Measurements from ENCODE around the gene SBF2. TPM values are rescaled to one million over a fixed set of nuclear protein-coding genes. Genes with fewer than 3 reads are reported as not detected.
"Not testable (repeated sequence)": the region's sequence is repeated elsewhere in the genome, so short reads cannot be mapped to it uniquely, and the experiment has no call there.

The SBF2 gene
- total RNA-seq, 4 donors from 2014 or later = 42.3 to 106 (median 45.3) TPM

- Histone ChIP-seq H3K27me3 (no peaks in the 10 kb centered on the region), H3K9me3 (no peaks in the 10 kb centered on the region), H3K27ac (no peak overlapping the region), H3K36me3 (no peaks in the 10 kb centered on the region), H3K4me3 (no peak overlapping the region), H3K4me1 (no peaks in the 10 kb centered on the region)
- no peak for TF ChIP-seq POLR2AphosphoS5 (IDR thresholded peaks at IDR 0.05)
- no peak for TF ChIP-seq EP300 (IDR thresholded peaks at IDR 0.05)
- TF ChIP-seq POLR2A (IDR thresholded peaks at IDR 0.05) = no peak
- no peak for TF ChIP-seq CTCF (IDR thresholded peaks at IDR 0.05)
- 79% methylated on average over 3 of the region's 3 CpGs for WGBS
- DNase-seq (ENCODE audit: low spot score in 2 of 2) = no peak
These were observed 26.2 kb downstream of the SBF2 start for GRCh38 chr11:10267821-10268220.

GRCh38 chr11:10265936-10266335, 28.1 kb downstream of the SBF2 start:
- no peak overlapping the region for H3K27ac ChIP-seq
- 92% methylated on average over 3 of the region's 3 CpGs for WGBS
- no peak for TF ChIP-seq EP300 (IDR thresholded peaks at IDR 0.05)
- no peak for TF ChIP-seq POLR2A (IDR thresholded peaks at IDR 0.05)
- TF ChIP-seq CTCF (IDR thresholded peaks at IDR 0.05) = no peak
- no peak for TF ChIP-seq POLR2AphosphoS5 (IDR thresholded peaks at IDR 0.05)
- H3K4me1 ChIP-seq = no peaks in the 10 kb centered on the region
- DNase-seq (ENCODE audit: low spot score in 2 of 2) = no peak
- no peaks in the 10 kb centered on the region for H3K27me3 ChIP-seq
- no peaks in the 10 kb centered on the region for H3K36me3 ChIP-seq
- H3K4me3 ChIP-seq = no peak overlapping the region
- H3K9me3 ChIP-seq = no peaks in the 10 kb centered on the region

GRCh38 chr11:10264716-10265115, 29.3 kb downstream of the SBF2 start:
- not testable (repeated sequence) for H3K4me1 ChIP-seq; H3K4me3 ChIP-seq; H3K27me3 ChIP-seq; H3K27ac ChIP-seq; H3K9me3 ChIP-seq; DNase-seq (ENCODE audit: low spot score in 2 of 2); H3K36me3 ChIP-seq
- WGBS = 94% methylated on average over 3 of the region's 3 CpGs

- Histone ChIP-seq H3K9me3 (no peaks in the 10 kb centered on the region), H3K4me3 (no peak overlapping the region), H3K27me3 (no peaks in the 10 kb centered on the region), H3K27ac (no peak overlapping the region), H3K36me3 (no peaks in the 10 kb centered on the region), H3K4me1 (no peaks in the 10 kb centered on the region)
- DNase-seq (ENCODE audit: low spot score in 2 of 2) = no peak
- TF ChIP-seq POLR2A (IDR thresholded peaks at IDR 0.05) = no peak
- TF ChIP-seq EP300 (IDR thresholded peaks at IDR 0.05) = no peak
- no peak for TF ChIP-seq CTCF (IDR thresholded peaks at IDR 0.05)
- TF ChIP-seq POLR2AphosphoS5 (IDR thresholded peaks at IDR 0.05) = no peak
These were observed 30.1 kb downstream of the SBF2 start for GRCh38 chr11:10263929-10264328.

GRCh38 chr11:10261821-10262220, 32.2 kb downstream of the SBF2 start:
- DNase-seq (ENCODE audit: low spot score in 2 of 2) = no peak
- Histone ChIP-seq H3K36me3 (no peaks in the 10 kb centered on the region), H3K27ac (no peak overlapping the region), H3K27me3 (no peaks in the 10 kb centered on the region), H3K4me1 (no peaks in the 10 kb centered on the region), H3K9me3 (no peaks in the 10 kb centered on the region), H3K4me3 (no peak overlapping the region)
- TF ChIP-seq CTCF (IDR thresholded peaks at IDR 0.05) = no peak
- no peak for TF ChIP-seq EP300 (IDR thresholded peaks at IDR 0.05)
- no peak for TF ChIP-seq POLR2A (IDR thresholded peaks at IDR 0.05)
- TF ChIP-seq POLR2AphosphoS5 (IDR thresholded peaks at IDR 0.05) = no peak

- H3K4me3 ChIP-seq = no peak overlapping the region
- no peaks in the 10 kb centered on the region for H3K27me3 ChIP-seq
- no peaks in the 10 kb centered on the region for H3K36me3 ChIP-seq
- H3K4me1 ChIP-seq = no peaks in the 10 kb centered on the region
- H3K27ac ChIP-seq = no peak overlapping the region
- no peaks in the 10 kb centered on the region for H3K9me3 ChIP-seq
- TF ChIP-seq POLR2AphosphoS5 (IDR thresholded peaks at IDR 0.05) = no peak
- no peak for TF ChIP-seq POLR2A (IDR thresholded peaks at IDR 0.05)
- no peak for TF ChIP-seq CTCF (IDR thresholded peaks at IDR 0.05)
- TF ChIP-seq EP300 (IDR thresholded peaks at IDR 0.05) = no peak
- 97% methylated on average over 4 of the region's 4 CpGs for WGBS
- no peak for DNase-seq (ENCODE audit: low spot score in 2 of 2)
These were observed 36.5 kb downstream of the SBF2 start for GRCh38 chr11:10257478-10257877.
